ENCODE results near the gene MSH3. TPM values are rescaled to one million over a fixed set of nuclear protein-coding genes. Genes with fewer than 3 reads are reported as not detected.

MSH3 gene
- total RNA-seq, 8 experiments from 2014 or later = 9.7 to 25.1 (median 15.7) TPM

DNA sequence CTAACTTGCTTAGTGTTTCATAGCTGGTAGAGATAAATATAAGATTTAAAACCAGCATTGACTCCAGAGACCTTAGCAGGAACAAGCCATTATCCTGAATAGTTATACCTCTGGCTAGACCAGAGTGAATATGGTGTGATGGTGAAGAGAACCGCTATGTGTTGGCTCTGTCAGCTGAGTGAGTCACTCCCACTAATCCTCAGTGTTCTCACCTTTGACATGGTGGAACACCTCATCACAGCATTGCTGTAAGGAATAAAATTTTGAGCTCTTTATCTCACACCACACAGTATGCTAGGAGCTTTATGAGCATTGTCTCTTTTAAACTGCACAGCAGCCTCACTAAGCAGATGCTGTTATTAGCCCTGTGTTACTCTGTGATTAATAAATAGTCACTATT, 91.0 kb downstream of the MSH3 start:
- 50 to 100% (median 79%) methylated on average over 1 of the region's 1 CpG; no CpG with 5 or more reads in 6 of the 10 experiments for WGBS, 10 experiments

DNA sequence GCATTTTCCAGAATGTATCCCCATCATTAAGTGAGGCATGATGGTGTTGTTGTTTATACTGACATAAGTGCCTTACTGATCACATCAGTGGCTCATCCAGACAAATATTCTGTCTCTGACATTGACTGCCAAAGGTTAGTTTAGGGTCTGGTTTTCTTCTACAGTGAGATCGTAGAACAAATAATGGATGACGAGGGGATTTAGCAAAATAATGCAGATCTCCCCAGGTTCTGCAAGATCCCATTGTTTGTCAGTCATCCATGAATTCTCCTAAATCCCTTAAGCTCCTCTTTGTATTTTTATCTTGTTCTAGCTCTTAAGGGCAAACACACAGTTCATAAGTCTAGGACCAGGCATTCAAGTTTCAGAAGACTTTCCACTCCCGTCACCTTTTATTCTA, 93.5 kb downstream of the MSH3 start:
- no peaks in the 10 kb centered on the region for H3K4me1 ChIP-seq (replicated peaks in 1 of 2)
- in situ Hi-C loops (cut with MboI; ENCODE audit: low pct_unique_long_range_greater_than_20kb in 2 of 9, low sequenced_read_pairs in 9 of 9, unreplicated experiment in 9 of 9) = loop anchor here in 1 of 9 experiments (25.0 kb wide), 1 partner anchor 439 kb away; no protein-coding TSS in a partner anchor
- H3K4me3 ChIP-seq = no peak overlapping the region
- 33 to 100% (median 90%) methylated on average over 1 to 3 of the region's 3 CpGs; no CpG with 5 or more reads in 1 of the 10 experiments for WGBS, 10 experiments
- no peak for ATAC-seq (replicated peaks in 6 of 8)
- H3K27ac ChIP-seq = no peak overlapping the region

More for the DNA sequence above, 91.0 kb downstream of the MSH3 start:
- H3K4me3 ChIP-seq = no peak overlapping the region
- peak in 3 of 8 experiments; percentile 61 to 74 (median 63) for ATAC-seq (replicated peaks in 6 of 8)
- in situ Hi-C loops (cut with MboI; ENCODE audit: low pct_unique_long_range_greater_than_20kb in 2 of 9, low sequenced_read_pairs in 9 of 9, unreplicated experiment in 9 of 9) = loop anchor here in 1 of 9 experiments (25.0 kb wide), 1 partner anchor 442 kb away; no protein-coding TSS in a partner anchor
- no peak overlapping the region for H3K27ac ChIP-seq
- H3K4me1 ChIP-seq (replicated peaks in 1 of 2) = no peaks in the 10 kb centered on the region

DNA sequence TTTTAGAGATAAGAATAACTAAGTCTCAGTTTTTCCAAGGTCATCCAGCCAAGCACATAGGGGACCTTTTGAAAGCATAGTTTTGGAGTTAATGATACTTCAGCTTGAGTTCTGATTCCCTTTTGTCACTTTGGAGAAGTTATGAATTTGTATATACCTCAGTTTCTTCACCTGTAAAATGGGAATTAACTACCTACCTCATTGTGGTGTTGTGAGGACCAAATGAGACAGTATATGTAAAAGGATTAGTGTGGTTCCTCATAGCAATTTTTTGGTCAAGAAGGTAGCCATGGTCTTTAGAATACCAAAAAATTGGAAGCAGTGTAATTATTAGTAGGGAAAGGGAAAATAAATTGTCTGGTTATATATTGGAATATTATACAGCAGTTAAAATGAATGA, 98.0 kb downstream of the MSH3 start:
- Histone ChIP-seq H3K4me3 (no peak overlapping the region), H3K27ac (no peak overlapping the region), H3K4me1 (replicated peaks in 1 of 2) (peaks cover 3 to 28% of the 10 kb centered on the region in 2 donors)
- in situ Hi-C loops (cut with MboI; ENCODE audit: low pct_unique_long_range_greater_than_20kb in 2 of 9, low sequenced_read_pairs in 9 of 9, unreplicated experiment in 9 of 9) = no loop called here
- no peak for ATAC-seq (replicated peaks in 6 of 8)

DNA sequence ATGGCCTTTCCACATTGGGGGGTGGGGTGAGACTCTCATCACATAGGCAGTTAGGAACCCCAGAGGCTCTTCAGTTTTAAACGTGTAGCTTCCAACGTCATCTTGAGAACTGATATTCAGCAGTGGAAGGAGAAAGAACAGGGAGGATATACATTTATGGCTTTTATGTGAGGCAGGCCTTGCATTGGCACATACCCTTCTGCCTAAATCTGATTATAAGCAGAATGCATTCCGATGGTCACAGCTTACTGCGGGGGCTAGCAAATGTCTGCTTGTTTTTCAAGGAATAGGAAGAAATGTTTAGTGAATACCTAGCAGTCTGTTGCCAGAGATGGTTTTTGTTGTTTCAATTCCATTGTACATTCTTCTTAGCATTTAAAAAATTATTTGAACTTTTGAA, 99.3 kb downstream of the MSH3 start:
- no peak for ATAC-seq (replicated peaks in 6 of 8)

DNA sequence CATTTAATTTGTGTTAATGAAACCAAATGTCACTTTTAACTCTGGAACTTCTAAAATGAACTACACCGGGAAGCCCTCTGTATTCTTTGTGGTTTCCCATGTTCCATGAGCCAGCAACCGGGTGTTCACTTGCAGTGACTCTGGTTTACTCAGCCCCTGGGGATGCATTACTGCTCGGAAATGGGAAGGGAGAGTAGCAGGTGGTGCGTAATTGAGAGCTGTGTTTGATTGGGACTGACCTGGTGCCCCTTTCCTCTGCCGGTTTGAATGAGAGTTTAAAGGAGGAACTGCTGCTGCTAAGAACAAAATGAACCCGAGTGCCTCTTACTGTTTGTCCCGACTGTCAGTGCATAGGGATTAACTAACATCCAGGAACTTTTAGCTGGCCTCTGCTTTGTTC, 100.4 kb downstream of the MSH3 start:
- Histone ChIP-seq H3K27ac (peak overlapping the region in 1 of 2 donors; percentile 26), H3K4me1 (replicated peaks in 1 of 2) (peaks cover 3 to 28% of the 10 kb centered on the region in 2 donors), H3K4me3 (no peak overlapping the region)
- 3 to 80% (median 36%) methylated on average over 1 to 6 of the region's 7 CpGs; no CpG with 5 or more reads in 1 of the 10 experiments for WGBS, 10 experiments
- ATAC-seq (replicated peaks in 6 of 8) = peak in 5 of 8 experiments; percentile 78 to 94 (median 88)
- in situ Hi-C loops (cut with MboI; ENCODE audit: low pct_unique_long_range_greater_than_20kb in 2 of 9, low sequenced_read_pairs in 9 of 9, unreplicated experiment in 9 of 9) = no loop called here

More for the DNA sequence above, 99.3 kb downstream of the MSH3 start:
- in situ Hi-C loops (cut with MboI; ENCODE audit: low pct_unique_long_range_greater_than_20kb in 2 of 9, low sequenced_read_pairs in 9 of 9, unreplicated experiment in 9 of 9) = no loop called here
- no peak overlapping the region for H3K27ac ChIP-seq
- WGBS, 10 experiments = 41 to 100% (median 82%) methylated on average over 1 to 4 of the region's 4 CpGs; no CpG with 5 or more reads in 3 of the 10 experiments
- H3K4me3 ChIP-seq = no peak overlapping the region
- peaks cover 3 to 28% of the 10 kb centered on the region in 2 donors for H3K4me1 ChIP-seq (replicated peaks in 1 of 2)

DNA sequence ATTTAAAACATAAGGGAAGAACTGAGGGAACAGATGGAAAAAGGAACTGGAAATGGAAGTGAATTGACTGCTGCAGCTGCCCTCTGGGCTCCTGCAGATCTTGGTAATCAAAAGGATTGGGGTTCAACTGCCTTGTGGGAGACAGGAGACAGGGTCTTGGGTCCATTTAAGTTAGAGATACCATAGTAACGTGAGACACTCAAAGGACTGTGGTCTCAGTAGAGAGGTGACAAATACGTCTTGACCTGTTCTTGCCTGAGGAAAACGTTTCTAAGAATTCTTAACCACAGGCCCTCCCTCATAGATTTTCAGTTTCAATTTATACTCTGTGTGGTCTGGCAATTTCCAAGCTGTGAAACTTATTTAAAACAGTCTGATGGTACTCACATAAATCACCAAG, 101.2 kb downstream of the MSH3 start:
- 23 to 100% (median 69%) methylated on average over 1 to 3 of the region's 3 CpGs; no CpG with 5 or more reads in 1 of the 10 experiments for WGBS, 10 experiments
- Histone ChIP-seq H3K4me1 (replicated peaks in 1 of 2) (peaks cover 3 to 28% of the 10 kb centered on the region in 2 donors), H3K4me3 (no peak overlapping the region), H3K27ac (peak overlapping the region in 1 of 2 donors; percentile 26)
- in situ Hi-C loops (cut with MboI; ENCODE audit: low pct_unique_long_range_greater_than_20kb in 2 of 9, low sequenced_read_pairs in 9 of 9, unreplicated experiment in 9 of 9) = no loop called here
- ATAC-seq (replicated peaks in 6 of 8) = no peak

DNA sequence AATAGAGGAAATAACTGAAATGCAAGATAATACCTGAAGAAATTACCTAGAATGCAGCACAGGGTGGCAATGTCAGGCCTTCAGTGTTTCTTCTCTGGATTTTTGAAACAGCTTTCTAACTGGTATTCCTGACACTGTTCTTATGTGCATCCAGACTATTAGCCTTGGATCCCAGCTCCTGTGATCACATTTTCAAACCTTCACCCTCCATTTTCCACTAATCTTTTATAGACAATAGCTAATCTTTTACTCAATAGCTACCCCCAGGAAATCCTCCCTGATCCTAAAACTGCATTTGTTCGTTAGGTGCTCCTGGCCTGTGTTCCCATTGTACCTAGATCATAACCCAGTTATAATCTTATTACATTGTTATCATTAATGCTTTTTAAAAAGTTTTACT, 101.8 kb downstream of the MSH3 start:
- no peak for ATAC-seq (replicated peaks in 6 of 8)
- in situ Hi-C loops (cut with MboI; ENCODE audit: low pct_unique_long_range_greater_than_20kb in 2 of 9, low sequenced_read_pairs in 9 of 9, unreplicated experiment in 9 of 9) = no loop called here
- H3K27ac ChIP-seq = no peak overlapping the region
- no peak overlapping the region for H3K4me3 ChIP-seq
- 86 to 100% (median 100%) methylated on average over 1 of the region's 1 CpG; no CpG with 5 or more reads in 4 of the 10 experiments for WGBS, 10 experiments
- peaks cover 3 to 28% of the 10 kb centered on the region in 2 donors for H3K4me1 ChIP-seq (replicated peaks in 1 of 2)

DNA sequence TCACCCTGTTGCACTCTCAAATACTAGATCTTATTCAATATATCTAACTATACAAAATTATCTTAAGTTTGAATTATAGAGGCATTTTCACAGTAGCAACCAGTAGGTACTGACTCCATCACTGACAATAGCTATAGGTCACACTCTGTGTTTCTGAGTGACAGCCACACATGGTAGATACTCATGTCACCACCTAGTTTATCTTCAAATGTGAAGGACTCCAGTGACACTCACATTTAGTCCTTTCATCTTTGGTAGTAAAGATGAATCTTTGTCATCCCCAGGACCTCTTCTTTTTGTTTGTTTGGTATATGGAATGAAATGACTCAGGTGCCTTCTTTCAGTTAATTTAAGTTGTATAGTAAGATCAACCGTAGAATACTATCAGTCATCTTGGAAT, 102.8 kb downstream of the MSH3 start:
- ATAC-seq (replicated peaks in 6 of 8) = no peak
- Histone ChIP-seq H3K4me3 (no peak overlapping the region), H3K4me1 (replicated peaks in 1 of 2) (peaks cover 3 to 28% of the 10 kb centered on the region in 2 donors), H3K27ac (no peak overlapping the region)
- in situ Hi-C loops (cut with MboI; ENCODE audit: low pct_unique_long_range_greater_than_20kb in 2 of 9, low sequenced_read_pairs in 9 of 9, unreplicated experiment in 9 of 9) = no loop called here
- 73 to 100% (median 100%) methylated on average over 1 of the region's 1 CpG; no CpG with 5 or more reads in 2 of the 10 experiments for WGBS, 10 experiments

DNA sequence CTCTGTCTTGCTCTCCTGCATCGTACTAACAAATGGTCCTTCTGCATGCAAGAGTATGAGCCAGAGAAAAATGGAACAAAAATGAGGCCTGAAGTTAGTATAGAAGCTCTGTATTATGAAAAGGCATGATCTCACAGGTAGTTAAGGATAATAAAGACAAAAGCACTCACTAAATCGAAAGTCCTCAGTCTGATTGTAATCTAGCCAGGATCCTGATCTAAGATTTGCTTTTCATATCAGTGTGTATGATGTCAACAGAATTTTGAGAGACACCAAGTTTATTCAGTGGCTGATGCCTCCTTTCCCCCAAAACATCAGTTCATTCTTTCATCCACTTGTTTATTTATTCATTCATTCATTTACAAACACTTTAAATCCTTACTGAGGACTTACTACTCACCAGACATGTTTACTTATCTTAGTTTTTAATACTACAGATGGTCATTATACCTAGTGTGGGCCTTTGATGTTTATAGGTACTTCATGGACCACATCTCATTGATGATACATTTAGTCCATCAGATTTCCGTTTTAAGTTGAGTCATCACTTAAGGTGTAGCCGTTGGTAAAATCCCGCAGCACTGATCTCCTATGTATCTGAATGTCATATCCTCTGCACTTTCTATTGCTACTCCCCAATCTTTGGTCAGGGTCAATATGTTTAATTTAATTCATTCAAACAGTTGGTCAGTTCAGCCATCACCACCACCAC, 105.6 kb downstream of the MSH3 start:
- in situ Hi-C loops (cut with MboI; ENCODE audit: low pct_unique_long_range_greater_than_20kb in 2 of 9, low sequenced_read_pairs in 9 of 9, unreplicated experiment in 9 of 9) = no loop called here
- Histone ChIP-seq H3K4me3 (no peak overlapping the region), H3K4me1 (replicated peaks in 1 of 2) (peaks cover 3 to 15% of the 10 kb centered on the region in 2 donors), H3K27ac (no peak overlapping the region)
- no peak for ATAC-seq (replicated peaks in 6 of 8)
- 90 to 100% (median 98%) methylated on average over 1 to 5 of the region's 5 CpGs for WGBS, 10 experiments

DNA sequence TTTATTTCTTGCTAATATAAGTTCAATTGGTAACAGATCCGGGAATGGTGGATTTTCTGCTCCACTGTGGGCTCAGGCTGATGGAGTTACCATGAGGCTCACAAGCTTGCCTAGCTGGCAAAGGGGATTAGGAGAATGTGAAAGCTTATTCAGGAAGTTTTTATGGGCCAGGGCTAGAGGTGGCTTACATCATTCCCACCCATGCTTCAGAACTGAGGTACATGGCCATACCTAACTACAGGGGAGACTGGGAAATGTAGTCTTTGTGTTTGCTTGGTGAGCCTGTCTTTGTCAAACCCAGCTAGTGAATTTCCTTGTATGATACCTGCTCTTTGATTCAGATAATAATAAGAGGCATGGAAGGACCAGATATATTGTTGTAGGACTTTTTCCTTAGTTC, 106.2 kb downstream of the MSH3 start:
- in situ Hi-C loops (cut with MboI; ENCODE audit: low pct_unique_long_range_greater_than_20kb in 2 of 9, low sequenced_read_pairs in 9 of 9, unreplicated experiment in 9 of 9) = no loop called here
- ATAC-seq (replicated peaks in 6 of 8) = no peak
- Histone ChIP-seq H3K4me1 (replicated peaks in 1 of 2) (peaks cover under 1 to 8% of the 10 kb centered on the region in 2 donors), H3K27ac (no peak overlapping the region), H3K4me3 (no peak overlapping the region)
- WGBS, 10 experiments = 100% methylated on average over 1 of the region's 1 CpG; no CpG with 5 or more reads in 6 of the 10 experiments

DNA sequence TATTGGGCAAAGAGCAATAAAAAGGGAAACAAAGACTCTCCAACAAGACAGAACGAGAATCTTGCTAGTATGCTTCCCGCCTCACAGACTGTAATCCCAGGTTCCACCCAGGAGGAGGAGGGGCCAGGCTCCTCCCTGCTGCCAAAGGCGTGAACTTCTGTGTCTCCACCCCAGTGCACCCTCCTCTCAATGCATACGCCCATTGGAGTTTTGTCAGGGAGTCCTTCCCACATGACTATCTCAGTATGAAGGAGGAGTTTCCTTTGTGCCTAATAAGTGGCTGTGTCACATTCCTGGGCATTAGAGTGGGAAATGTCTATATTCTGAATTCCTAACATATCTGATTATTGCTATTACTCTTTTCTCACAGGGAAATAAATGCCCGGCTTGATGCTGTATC, 106.7 kb downstream of the MSH3 start:
- 89 to 100% (median 96%) methylated on average over 1 to 5 of the region's 5 CpGs; no CpG with 5 or more reads in 1 of the 10 experiments for WGBS, 10 experiments
- Histone ChIP-seq H3K4me1 (replicated peaks in 1 of 2) (peaks cover 0 to 3% of the 10 kb centered on the region in 2 donors), H3K27ac (no peak overlapping the region), H3K4me3 (no peak overlapping the region)
- ATAC-seq (replicated peaks in 6 of 8) = peak in 1 of 8 experiments; percentile 57
- in situ Hi-C loops (cut with MboI; ENCODE audit: low pct_unique_long_range_greater_than_20kb in 2 of 9, low sequenced_read_pairs in 9 of 9, unreplicated experiment in 9 of 9) = no loop called here

DNA sequence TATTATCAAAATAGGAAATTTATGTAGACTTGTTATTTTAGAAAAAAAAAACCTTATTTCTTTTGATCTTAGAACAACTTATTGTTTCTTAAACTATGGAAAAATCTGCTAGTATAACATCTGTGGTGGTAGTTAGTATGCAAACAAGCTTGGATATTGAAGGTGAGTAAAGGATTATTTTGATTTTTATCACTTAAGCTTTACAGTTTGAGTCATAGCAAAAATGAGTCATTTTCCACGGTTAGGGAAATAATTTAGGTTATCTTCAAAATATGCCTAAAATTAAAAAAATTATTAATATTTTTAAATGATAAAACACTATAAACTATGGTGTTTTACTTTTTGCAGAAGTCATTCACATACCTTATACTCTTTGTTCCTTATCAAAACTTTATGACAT, 107.5 kb downstream of the MSH3 start:
- ATAC-seq (replicated peaks in 6 of 8) = no peak
- H3K4me3 ChIP-seq = no peak overlapping the region
- in situ Hi-C loops (cut with MboI; ENCODE audit: low pct_unique_long_range_greater_than_20kb in 2 of 9, low sequenced_read_pairs in 9 of 9, unreplicated experiment in 9 of 9) = no loop called here
- WGBS, 10 experiments = 0 to 100% (median 71%) methylated on average over 1 of the region's 1 CpG; no CpG with 5 or more reads in 1 of the 10 experiments
- H3K27ac ChIP-seq = no peak overlapping the region
- H3K4me1 ChIP-seq (replicated peaks in 1 of 2) = no peaks in the 10 kb centered on the region

DNA sequence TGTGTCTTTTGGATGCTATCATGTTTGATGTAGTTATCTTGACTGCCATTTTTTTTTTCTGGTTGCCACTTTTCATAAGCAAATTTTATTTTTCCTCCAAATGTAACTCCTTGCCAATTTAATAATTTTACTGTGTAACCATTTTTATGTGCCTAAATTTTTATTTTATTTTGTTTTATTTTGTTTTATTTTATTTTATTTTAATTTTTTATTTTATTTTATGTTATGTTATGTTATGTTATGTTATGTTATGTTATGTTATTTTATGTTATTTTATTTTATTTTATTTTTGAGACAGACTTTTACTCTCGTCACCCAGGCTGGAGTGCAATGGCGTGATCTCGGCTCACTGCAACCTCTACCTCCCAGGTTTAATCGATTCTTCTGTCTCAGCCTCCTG, 108.1 kb downstream of the MSH3 start:
- H3K4me1 ChIP-seq (replicated peaks in 1 of 2) = no peaks in the 10 kb centered on the region
- no peak overlapping the region for H3K4me3 ChIP-seq
- in situ Hi-C loops (cut with MboI; ENCODE audit: low pct_unique_long_range_greater_than_20kb in 2 of 9, low sequenced_read_pairs in 9 of 9, unreplicated experiment in 9 of 9) = no loop called here
- no peak overlapping the region for H3K27ac ChIP-seq
- WGBS, 10 experiments = 96 to 100% (median 100%) methylated on average over 1 to 4 of the region's 4 CpGs; no CpG with 5 or more reads in 3 of the 10 experiments
- no peak for ATAC-seq (replicated peaks in 6 of 8)

Measured in motor neuron (in vitro differentiated cells).